EL (cell line): ENCODE results near the gene SNAPC2.

Source experiments
- DNase-seq: peaks from one replicate; pipeline ENCODE4 v3.0.0-alpha.2; 2016

The SNAPC2 gene

DNA sequence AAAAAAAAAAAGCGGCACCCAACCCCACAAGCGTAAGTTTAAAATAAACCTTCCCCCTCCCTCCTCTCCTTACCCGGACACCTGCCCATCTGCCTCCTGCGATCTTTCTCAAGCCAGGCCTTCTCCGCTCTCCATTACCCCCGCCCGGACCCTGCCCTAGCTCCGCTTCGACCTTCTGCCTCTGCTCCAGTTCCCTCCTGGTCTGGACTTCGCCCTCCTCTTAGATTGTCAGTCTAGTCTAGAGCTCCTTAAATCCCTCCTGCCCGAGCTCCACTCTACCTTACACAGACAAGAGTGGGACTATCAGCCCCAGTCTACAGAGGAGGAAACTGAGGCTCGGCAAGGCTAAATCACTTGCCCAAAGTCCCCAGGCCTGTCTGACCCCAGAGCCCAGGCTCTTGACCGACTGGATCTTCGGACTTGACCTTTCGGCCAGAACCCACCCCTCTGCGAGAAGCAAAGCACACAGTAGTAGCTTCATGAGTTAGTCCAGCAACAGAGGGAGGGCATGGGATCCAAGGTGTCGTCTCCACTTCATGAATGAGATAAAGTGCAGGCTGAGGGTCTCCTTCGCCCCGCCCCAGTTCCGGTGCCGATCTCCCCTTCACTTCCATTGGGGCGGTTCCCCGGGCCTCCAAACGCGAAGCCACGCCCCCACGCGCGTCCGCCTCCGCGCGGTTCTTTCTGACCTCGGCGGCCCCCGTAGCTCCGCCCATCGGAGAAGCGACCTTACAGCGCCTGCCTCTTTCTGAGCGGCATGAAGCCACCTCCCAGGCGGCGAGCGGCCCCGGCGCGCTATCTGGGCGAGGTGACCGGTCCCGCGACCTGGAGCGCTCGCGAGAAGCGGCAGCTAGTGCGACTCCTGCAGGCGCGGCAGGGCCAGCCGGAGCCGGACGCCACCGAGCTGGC lies at the start of gene SNAPC2:
Gene SNAPC2, plus strand, starts transcription at position 729 of the 909 bp plus-strand sequence. Its CDS starts 29 bp downstream, at position 758.
- DNase-seq = peak; percentile 94

GRCh38 chr19:7870571-7871436 lies 49.3 kb upstream of the SNAPC2 start:
- DNase-seq = peak; percentile 60

DNA sequence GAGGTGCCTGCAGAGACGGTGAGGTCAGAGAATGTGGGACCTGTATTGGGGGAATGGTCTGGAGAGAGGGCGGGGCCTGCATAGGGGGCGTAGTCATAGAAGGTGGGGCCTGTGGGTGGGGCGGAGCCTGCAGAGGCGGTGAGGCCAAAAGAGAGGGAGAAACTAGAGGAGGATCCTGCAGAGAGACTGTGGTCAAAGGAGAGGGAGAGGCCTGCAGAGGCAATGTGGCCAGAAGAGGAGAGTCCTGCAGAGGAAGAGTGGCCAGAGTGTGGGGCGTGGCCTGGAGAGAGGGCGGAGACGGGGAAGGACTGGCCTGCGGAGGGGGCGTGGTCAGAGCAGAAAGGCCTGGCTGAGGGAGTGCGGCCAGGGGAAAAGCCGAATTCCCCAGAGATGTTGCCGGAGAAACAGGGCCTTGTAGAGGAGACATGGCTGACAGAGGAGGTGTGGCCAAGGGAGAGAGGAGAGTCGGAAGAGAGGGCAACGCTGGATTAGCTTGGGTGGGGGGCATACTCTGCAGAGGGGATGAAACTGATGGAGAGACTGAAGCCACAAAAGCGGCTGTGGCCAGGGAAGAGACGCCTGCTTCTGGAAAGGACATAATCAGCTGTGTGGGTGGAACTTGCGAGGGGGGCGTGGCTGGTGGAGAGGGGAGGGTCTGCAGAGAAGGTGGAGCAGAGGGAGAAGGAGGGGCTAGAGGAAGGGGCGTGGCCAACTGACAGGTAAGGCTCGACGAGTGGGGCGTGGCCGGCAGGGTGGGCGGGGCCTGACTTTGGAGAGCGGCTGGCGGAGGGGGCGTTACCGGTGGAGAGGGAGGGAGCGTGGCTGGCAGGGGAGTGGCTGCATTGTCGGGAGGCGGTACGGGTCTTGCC lies 48.5 kb upstream of the SNAPC2 start:
- DNase-seq = peak; percentile 93

DNA sequence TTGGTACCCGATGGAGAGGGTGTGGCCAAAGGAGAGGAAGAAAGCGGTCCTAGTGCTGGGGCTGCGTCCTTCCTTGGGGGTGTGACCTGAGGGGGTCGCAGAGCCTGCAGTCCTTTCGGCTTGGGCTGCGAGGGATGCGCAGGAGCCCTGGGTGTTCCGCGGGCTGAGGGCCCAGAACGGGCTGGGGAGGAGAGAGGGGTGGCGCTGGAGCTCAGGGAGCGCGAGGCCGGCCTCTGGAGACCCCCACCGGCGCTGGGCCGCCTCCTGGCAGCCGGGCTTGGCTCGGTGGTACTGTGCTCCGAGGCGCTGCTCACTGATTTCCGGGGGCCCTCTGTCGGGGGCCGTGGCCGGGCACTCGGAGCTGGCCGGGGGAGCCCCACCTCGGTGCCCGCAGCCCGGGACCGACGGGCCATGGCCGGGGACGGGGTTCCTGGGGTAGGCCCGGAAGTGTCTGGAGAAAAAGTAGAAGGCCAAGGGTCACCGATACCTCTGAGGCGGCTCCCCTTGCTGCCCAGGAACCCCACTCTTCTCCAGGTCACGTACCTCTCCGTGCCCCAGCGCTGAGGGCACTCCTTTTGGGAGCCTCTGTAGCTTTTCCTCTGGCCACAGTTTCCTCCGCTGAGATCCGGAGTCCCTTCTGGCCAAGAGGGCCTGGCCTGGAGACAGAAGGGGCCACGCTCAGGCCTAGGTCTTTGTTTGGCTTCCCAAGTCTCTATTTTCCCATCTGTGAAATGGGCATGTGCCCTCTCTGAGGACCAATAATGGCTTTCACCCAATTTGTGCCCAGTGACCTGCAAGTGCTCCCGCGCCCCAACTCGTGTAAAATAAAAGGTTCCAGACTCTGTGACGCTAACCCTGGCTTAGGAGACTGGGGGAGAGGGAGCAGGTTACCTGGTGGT lies 47.6 kb upstream of the SNAPC2 start:
- DNase-seq = no peak

DNA sequence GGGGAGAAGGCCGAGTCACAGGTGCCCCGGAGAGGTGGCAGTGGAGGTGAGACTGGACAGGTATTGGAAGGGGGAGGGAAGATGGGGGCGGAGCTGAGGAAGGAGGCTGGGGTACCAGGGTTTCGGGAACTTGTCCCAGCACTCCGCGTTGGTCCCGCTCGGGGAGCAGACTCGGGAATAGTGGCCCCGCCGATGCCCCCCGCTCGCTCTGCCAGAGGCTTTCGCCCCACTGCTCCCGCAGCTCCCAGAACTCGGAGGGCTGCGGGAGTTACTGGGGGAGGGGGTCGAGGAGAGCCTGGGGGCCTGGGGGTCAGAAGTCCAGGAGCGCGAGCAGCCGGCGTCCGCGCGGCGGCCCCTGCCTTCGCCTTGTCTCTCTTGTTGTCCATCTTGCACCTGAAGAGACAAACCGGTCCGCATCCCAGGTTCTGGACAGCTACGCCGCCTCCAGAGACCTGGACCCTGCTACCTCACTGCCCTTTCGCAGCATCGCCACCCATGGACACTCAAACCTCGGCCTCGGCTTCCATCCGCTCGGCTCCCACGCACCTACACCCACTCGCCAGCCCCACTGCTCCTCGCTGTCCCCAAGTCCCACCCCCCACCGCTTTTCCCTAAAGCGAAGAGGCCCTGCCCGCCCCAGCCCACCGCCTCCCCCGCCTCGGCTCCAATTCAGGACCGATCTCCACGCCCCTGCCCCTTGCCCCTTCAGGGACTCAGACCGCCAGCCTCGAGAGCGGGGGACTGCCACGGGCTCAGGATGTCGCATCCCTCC lies 46.6 kb upstream of the SNAPC2 start:
- no peak for DNase-seq

- peak; percentile 18 for DNase-seq
These were observed 45.9 kb upstream of the SNAPC2 start, which contains the start of gene PRR36 for GRCh38 chr19:7874076-7874896. Gene PRR36, minus strand, starts transcription at chr19:7874390. Its CDS starts 701 bp downstream, at chr19:7873689.

DNA sequence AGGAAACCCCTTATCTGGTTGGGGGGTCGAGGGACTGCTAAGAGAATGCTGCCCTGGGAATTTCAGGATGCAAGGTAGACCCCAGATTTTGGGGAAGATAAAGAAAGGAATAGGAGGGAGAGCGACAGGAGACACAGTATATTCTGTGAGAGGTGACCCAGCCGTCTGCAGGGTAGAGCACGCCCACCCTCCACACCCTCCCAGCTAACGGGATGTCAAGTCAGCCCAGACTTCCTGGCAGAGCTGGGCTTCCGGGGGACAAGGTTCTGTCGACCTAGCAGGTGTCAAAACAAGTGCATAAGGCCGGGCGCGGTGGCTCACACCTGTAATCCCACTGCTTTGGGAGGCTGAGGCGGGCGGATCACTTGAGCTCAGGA lies 45.3 kb upstream of the SNAPC2 start:
- DNase-seq = no peak

- no peak for DNase-seq
These were observed 42.8 kb upstream of the SNAPC2 start for GRCh38 chr19:7877249-7877836.

- DNase-seq = no peak
These were observed 40.9 kb upstream of the SNAPC2 start for GRCh38 chr19:7879111-7879807.

DNA sequence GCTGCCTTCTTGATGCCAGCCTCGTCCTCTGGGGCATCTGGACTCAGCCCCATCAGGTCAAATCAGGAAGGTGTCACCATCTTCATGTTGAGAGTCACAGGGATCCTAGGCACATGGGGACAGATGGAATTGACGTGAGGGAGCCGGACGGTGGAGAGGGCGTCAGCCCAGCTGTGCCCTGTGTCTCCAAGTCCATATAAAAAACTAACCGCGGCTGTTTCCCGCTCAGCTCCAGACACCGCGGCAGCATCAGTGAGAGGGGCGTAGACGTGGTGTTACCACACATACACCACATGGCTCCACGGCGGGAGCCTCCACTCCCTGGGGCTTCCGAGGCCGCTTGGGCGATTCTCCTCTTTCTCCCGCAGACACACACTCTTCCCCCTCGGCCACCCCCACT lies 40.3 kb upstream of the SNAPC2 start:
- no peak for DNase-seq

GRCh38 chr19:7881910-7882309 lies 38.2 kb upstream of the SNAPC2 start:
- no peak for DNase-seq

DNA sequence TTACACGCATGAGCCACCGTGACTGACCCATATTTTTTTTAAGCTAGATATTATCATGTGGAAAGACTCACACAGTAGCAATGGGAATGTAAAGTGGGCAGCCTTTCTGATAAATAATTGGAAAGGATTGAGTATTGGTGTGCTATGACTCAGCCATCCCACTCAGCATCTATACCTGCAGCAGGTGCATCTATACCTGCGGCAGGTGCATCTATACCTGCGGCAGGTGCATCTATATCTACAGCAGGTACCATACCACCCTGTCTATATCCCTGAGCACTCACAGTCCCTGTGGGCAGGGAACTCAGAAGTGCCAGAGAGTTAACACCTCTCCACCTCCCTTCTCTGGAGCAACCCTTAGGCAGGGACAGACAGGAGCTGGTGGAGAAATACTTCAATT lies 37.0 kb upstream of the SNAPC2 start:
- DNase-seq = no peak

DNA sequence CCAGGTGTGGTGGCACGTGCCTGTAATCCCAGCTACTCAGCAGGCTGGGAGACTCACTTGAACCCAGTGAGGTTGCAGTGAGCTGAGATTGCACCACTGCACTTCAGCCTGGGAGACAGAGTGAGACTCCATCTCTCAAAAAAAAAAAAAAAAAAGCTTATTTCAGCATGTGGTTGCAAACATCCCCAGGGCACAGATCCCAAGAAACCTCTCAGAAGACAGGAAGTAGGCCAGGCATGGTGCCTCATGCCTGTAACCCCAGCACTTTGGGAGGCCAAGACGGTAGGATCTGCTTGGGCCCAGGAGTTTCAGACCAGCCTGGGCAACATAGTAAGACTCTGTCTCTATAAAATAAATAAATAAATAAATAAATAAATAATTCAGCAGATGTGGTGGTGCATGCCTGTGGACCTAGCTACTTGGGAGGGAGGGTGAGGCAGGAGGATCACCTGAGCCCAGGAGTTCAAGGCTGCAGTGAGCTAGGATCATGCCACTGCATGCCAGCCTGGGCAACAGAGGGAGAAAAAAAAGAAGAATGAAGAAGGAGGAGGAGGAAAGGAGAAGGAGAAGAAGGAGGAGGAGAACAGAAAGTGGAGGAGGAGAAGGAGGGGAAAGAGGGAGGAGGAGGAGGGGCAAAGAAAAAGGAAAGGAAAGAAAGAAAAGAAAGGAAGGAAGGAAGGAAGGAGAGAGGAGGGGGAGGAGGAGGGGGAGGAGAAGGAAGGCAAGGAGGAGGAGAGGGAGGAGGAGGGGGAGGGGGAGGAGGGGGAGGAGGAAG lies 36.2 kb upstream of the SNAPC2 start:
- peak; percentile 72 for DNase-seq

- no peak for DNase-seq
These were observed 34.3 kb upstream of the SNAPC2 start for GRCh38 chr19:7885818-7886217.

DNA sequence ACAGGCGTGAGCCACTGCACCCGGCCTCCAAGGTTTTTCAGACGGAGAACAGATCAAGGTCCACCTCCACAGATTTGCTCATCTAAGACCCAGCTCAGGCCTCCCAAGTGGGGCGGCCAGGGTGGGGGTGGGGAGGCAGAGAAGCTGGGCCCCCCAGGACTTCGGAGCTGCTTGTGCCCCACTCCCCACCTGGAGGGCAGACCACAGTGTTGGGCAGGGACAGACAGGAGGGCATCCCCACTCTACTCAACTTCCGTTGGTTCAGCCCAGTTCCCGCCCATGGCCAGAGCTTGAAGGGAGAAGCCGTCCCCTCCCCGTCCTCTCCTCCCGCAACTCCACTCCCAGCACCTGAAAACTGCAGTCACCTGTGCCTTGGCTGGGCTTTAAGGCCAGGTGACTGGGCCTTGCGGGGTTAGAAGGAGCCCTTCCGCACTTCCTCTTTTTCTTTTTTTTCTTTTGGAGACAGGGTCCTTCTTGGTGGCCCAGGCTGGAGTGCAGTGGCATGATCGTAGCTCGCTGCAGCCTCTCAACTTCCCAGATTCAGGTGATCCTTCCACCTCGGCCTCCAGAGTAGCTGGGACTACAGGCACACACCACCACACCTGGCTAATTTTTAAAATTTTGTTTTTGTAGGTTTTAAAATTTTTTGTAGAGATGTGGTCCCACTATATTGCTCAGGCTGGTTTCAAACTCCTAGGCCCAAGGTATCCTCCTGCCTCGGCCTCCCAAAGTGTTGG lies 32.6 kb upstream of the SNAPC2 start:
- DNase-seq = no peak

DNA sequence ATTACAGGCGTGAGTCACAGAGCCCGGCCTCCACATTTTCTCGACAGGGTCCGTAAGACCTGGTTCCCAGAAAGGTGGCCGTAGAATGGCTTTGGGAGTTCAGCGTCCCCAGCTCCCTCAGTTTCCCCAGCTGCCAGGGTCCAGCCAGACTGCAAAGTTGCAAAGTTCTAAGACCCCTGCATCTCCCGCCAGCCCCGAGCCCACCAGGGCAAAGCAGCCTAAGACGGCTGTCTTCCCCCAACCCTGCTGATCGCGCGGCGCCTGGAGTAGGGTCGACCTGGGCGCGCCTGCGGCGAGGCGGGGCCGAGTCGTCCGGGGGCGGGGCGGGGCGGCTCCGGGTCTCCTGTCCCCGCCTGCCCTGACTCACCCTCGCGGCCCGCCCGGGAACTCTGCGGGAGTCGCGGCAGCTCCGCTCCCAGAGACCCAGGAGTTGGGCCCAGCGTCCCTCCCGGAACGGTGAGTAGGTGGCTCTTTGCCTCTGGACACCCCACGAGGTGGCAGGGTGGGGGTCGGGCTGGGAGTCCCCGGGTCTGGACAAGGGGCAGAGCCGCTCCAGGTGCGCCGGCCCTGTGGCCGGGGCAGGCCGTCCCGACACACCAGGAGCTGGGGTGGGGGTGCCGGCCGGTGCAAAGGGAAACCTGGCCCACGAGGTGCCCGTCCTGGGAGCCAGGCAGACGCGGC lies 31.9 kb upstream of the SNAPC2 start, which contains the start of gene LRRC8E:
Gene LRRC8E, plus strand, starts transcription at position 366 of the 681 bp plus-strand sequence. CDS start 7,094 bp downstream, outside the sequence.
- peak; percentile 83 for DNase-seq
